Measurements from ENCODE around the gene NTM.

The NTM gene

DNA sequence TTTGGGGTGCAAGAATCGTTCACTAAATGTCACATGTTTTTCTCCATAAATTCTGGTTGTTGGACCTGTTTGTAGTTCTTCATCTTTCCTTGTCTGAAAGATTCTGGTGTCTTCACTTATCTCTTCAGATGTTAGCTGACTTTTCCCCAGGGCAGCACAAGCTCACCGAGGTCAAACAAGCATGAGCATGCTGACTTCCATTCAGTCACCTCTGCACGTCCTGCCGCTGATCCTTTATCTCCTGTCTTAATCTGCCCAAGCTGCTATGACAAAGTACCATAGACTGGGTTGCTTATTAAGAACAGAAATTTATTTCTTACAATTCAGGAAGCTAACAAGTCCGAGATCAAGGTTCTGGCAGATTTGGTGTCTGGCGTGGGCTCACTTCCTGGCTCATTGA is 800.6 kb downstream of the NTM start:
- TF ChIP-seq ZNF830 (tag by site-specific recombination; IDR thresholded peaks at IDR 0.05; ENCODE audit: low read depth), result no peak
- no peak for TF ChIP-seq TRIM28 (IDR thresholded peaks at IDR 0.05; ENCODE audit: borderline replicate concordance, low read length)
- no peak for TF ChIP-seq ZNF677 (tag by site-specific recombination; IDR thresholded peaks at IDR 0.05)
- TF ChIP-seq ZNF366 (tag by site-specific recombination; conservative IDR thresholded peaks at IDR 0.05), result no peak
- TF ChIP-seq, protein P1, sequence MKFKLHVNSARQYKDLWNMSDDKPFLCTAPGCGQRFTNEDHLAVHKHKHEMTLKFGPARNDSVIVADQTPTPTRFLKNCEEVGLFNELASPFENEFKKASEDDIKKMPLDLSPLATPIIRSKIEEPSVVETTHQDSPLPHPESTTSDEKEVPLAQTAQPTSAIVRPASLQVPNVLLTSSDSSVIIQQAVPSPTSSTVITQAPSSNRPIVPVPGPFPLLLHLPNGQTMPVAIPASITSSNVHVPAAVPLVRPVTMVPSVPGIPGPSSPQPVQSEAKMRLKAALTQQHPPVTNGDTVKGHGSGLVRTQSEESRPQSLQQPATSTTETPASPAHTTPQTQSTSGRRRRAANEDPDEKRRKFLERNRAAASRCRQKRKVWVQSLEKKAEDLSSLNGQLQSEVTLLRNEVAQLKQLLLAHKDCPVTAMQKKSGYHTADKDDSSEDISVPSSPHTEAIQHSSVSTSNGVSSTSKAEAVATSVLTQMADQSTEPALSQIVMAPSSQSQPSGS (tag by site-specific recombination; IDR thresholded peaks at IDR 0.05; ENCODE audit: low read depth), result no peak
- TF ChIP-seq, protein P2, sequence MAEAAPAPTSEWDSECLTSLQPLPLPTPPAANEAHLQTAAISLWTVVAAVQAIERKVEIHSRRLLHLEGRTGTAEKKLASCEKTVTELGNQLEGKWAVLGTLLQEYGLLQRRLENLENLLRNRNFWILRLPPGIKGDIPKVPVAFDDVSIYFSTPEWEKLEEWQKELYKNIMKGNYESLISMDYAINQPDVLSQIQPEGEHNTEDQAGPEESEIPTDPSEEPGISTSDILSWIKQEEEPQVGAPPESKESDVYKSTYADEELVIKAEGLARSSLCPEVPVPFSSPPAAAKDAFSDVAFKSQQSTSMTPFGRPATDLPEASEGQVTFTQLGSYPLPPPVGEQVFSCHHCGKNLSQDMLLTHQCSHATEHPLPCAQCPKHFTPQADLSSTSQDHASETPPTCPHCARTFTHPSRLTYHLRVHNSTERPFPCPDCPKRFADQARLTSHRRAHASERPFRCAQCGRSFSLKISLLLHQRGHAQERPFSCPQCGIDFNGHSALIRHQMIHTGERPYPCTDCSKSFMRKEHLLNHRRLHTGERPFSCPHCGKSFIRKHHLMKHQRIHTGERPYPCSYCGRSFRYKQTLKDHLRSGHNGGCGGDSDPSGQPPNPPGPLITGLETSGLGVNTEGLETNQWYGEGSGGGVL (tag by site-specific recombination; IDR thresholded peaks at IDR 0.05), result no peak
- TF ChIP-seq ZNF600 (tag by site-specific recombination; IDR thresholded peaks at IDR 0.05), result no peak
- no peak for TF ChIP-seq ZFHX2 (tag by site-specific recombination; conservative IDR thresholded peaks at IDR 0.05)
- no peak for TF ChIP-seq ZNF548 (tag by site-specific recombination; IDR thresholded peaks at IDR 0.05)
- TF ChIP-seq, protein P3, sequence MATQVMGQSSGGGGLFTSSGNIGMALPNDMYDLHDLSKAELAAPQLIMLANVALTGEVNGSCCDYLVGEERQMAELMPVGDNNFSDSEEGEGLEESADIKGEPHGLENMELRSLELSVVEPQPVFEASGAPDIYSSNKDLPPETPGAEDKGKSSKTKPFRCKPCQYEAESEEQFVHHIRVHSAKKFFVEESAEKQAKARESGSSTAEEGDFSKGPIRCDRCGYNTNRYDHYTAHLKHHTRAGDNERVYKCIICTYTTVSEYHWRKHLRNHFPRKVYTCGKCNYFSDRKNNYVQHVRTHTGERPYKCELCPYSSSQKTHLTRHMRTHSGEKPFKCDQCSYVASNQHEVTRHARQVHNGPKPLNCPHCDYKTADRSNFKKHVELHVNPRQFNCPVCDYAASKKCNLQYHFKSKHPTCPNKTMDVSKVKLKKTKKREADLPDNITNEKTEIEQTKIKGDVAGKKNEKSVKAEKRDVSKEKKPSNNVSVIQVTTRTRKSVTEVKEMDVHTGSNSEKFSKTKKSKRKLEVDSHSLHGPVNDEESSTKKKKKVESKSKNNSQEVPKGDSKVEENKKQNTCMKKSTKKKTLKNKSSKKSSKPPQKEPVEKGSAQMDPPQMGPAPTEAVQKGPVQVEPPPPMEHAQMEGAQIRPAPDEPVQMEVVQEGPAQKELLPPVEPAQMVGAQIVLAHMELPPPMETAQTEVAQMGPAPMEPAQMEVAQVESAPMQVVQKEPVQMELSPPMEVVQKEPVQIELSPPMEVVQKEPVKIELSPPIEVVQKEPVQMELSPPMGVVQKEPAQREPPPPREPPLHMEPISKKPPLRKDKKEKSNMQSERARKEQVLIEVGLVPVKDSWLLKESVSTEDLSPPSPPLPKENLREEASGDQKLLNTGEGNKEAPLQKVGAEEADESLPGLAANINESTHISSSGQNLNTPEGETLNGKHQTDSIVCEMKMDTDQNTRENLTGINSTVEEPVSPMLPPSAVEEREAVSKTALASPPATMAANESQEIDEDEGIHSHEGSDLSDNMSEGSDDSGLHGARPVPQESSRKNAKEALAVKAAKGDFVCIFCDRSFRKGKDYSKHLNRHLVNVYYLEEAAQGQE (tag by site-specific recombination; IDR thresholded peaks at IDR 0.05), result no peak
- TF ChIP-seq ZBTB48 (tag by site-specific recombination; IDR thresholded peaks at IDR 0.05), result no peak
- TF ChIP-seq, protein P4, sequence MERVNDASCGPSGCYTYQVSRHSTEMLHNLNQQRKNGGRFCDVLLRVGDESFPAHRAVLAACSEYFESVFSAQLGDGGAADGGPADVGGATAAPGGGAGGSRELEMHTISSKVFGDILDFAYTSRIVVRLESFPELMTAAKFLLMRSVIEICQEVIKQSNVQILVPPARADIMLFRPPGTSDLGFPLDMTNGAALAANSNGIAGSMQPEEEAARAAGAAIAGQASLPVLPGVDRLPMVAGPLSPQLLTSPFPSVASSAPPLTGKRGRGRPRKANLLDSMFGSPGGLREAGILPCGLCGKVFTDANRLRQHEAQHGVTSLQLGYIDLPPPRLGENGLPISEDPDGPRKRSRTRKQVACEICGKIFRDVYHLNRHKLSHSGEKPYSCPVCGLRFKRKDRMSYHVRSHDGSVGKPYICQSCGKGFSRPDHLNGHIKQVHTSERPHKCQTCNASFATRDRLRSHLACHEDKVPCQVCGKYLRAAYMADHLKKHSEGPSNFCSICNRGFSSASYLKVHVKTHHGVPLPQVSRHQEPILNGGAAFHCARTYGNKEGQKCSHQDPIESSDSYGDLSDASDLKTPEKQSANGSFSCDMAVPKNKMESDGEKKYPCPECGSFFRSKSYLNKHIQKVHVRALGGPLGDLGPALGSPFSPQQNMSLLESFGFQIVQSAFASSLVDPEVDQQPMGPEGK (tag by site-specific recombination; IDR thresholded peaks at IDR 0.05), result no peak
- TF ChIP-seq SCRT2 (tag by site-specific recombination; IDR thresholded peaks at IDR 0.05), result no peak
- TF ChIP-seq, protein P5, sequence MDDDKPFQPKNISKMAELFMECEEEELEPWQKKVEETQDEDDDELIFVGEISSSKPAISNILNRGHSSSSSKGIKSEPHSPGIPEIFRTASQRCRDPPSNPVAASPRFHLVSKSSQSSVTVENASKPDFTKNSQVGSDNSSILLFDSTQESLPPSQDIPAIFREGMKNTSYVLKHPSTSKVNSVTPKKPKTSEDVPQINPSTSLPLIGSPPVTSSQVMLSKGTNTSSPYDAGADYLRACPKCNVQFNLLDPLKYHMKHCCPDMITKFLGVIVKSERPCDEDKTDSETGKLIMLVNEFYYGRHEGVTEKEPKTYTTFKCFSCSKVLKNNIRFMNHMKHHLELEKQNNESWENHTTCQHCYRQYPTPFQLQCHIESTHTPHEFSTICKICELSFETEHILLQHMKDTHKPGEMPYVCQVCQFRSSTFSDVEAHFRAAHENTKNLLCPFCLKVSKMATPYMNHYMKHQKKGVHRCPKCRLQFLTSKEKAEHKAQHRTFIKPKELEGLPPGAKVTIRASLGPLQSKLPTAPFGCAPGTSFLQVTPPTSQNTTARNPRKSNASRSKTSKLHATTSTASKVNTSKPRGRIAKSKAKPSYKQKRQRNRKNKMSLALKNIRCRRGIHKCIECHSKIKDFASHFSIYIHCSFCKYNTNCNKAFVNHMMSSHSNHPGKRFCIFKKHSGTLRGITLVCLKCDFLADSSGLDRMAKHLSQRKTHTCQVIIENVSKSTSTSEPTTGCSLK (tag by site-specific recombination; IDR thresholded peaks at IDR 0.05), result no peak
- TF ChIP-seq ZNF658 (tag by site-specific recombination; IDR thresholded peaks at IDR 0.05), result no peak
- TF ChIP-seq, protein P6, sequence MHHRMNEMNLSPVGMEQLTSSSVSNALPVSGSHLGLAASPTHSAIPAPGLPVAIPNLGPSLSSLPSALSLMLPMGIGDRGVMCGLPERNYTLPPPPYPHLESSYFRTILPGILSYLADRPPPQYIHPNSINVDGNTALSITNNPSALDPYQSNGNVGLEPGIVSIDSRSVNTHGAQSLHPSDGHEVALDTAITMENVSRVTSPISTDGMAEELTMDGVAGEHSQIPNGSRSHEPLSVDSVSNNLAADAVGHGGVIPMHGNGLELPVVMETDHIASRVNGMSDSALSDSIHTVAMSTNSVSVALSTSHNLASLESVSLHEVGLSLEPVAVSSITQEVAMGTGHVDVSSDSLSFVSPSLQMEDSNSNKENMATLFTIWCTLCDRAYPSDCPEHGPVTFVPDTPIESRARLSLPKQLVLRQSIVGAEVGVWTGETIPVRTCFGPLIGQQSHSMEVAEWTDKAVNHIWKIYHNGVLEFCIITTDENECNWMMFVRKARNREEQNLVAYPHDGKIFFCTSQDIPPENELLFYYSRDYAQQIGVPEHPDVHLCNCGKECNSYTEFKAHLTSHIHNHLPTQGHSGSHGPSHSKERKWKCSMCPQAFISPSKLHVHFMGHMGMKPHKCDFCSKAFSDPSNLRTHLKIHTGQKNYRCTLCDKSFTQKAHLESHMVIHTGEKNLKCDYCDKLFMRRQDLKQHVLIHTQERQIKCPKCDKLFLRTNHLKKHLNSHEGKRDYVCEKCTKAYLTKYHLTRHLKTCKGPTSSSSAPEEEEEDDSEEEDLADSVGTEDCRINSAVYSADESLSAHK (tag by site-specific recombination; IDR thresholded peaks at IDR 0.05), result no peak
- CTCF ChIA-PET, result interaction anchor here (0.6 to 1.6 kb wide), 3 partner anchors 16 to 536 kb away, joined by 3 to 8 read pairs (median 6); no protein-coding TSS in a partner anchor

More for the DNA sequence above, 800.6 kb downstream of the NTM start:
- no peaks in the 10 kb centered on the region for H3K4me1 ChIP-seq (ENCODE audit: control insufficient read depth, insufficient read depth, low read length)
- no peak overlapping the region for H3K4me3 ChIP-seq (ENCODE audit: low read depth, low read length)
- H3K36me3 ChIP-seq (ENCODE audit: control insufficient read depth in 2 of 2, insufficient read depth in 1 of 2, low read length in 2 of 2), result no peaks in the 10 kb centered on the region
- H3K9me3 ChIP-seq (ENCODE audit: control insufficient read depth, insufficient read depth, low read depth, low read length), result no peaks in the 10 kb centered on the region
- no peak overlapping the region for H3K27ac ChIP-seq (ENCODE audit: extremely low read depth, low read depth, low read length)
- POLR2A ChIA-PET, result no interaction called here

Measured in HEK293 (cell line).